ENCODE data around the gene SULT4A1. TPM values are rescaled to one million over a fixed set of nuclear protein-coding genes. Genes with fewer than 3 reads are reported as not detected.

SULT4A1 gene
- total and polyA plus RNA-seq, 2 of the 4 experiments (the other 2 are of a cell fraction), result 1.1 to 5.2 TPM

DNA sequence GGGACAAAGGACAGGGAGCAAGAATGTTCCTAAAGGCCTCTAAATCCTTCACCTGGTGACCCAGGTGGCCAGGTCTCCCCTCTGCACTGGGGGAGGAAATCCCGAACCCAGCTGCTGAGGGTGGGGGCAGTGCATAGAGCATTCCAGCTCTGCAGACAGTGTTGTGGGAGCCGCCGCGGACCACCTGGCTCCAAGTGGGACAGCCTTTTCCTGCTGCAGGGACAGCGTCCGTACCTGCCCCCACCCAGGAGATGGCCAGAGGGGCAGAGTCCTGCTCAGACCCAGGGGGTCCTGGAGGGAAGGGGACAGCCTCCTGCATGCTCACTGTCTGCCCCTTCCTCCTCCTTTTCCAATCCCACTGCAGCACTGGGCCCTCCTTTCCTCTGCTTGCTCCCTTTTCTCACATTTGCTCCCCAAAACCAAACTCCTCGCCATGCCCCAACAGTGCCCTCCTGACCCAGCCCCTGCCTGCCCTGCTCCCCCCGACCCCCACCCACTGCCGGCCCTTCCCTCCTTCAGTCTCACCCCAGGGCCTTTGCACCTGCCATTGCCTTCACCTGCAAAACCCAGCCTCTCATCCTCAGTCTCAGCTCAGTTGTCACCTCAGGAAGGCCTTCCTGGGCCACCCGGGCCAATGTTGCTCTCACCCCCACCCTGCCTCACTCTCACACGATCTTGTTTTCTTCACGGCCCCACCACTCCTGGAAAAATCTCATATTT is 16.7 kb upstream of the SULT4A1 start:
- Histone ChIP-seq H3K79me1 (ENCODE audit: low read depth in 1 of 2, low read length in 2 of 2) (no peaks in the 10 kb centered on the region), H3K27me3 (ENCODE audit: control insufficient read depth, insufficient read depth, low read length) (peaks cover 20% of the 10 kb centered on the region), H3K9ac (ENCODE audit: low read depth, low read length) (no peak overlapping the region), H3K9me3 (ENCODE audit: control insufficient read depth, insufficient read depth, low read length) (no peaks in the 10 kb centered on the region; the same call in 1 of the 2 replicates), H3K23ac (ENCODE audit: low read depth, low read length) (no peak overlapping the region), H3K56ac (ENCODE audit: extremely low read depth, insufficient read depth, low read length) (no peak overlapping the region), H2BK5ac (ENCODE audit: low read depth, low read length, poor library complexity, severe bottlenecking) (no peak overlapping the region), H2AFZ (replicated peaks; ENCODE audit: low read length, poor library complexity) (no peak overlapping the region), H2BK120ac (ENCODE audit: low read depth, low read length) (no peak overlapping the region), H2AK5ac (ENCODE audit: low read depth, low read length) (no peak overlapping the region), H3K9me1 (ENCODE audit: insufficient read depth, low read length) (no peaks in the 10 kb centered on the region), H3K4me2 (ENCODE audit: low read depth, low read length) (no peak overlapping the region), H3K14ac (replicated peaks; ENCODE audit: low read depth, low read length) (no peak overlapping the region), H2AK9ac (replicated peaks; ENCODE audit: low read depth, low read length, poor library complexity) (no peak overlapping the region), H4K5ac (ENCODE audit: low read depth, low read length) (no peak overlapping the region), H4K91ac (ENCODE audit: insufficient read depth, low read depth, low read length) (no peak overlapping the region), H2BK20ac (ENCODE audit: low read depth, low read length) (no peak overlapping the region), H3K27ac (ENCODE audit: insufficient read depth, low read length) (no peak overlapping the region), H3K4ac (ENCODE audit: low read depth, low read length) (no peak overlapping the region), H4K8ac (ENCODE audit: low read depth in 2 of 2, low read length in 2 of 2) (no peak overlapping the region), H3K4me3 (ENCODE audit: insufficient read depth, low read depth, low read length) (no peak overlapping the region), H3K36me3 (ENCODE audit: control insufficient read depth, insufficient read depth, low read length) (no peaks in the 10 kb centered on the region), H2BK15ac (ENCODE audit: low read depth, low read length) (no peak overlapping the region), H4K20me1 (ENCODE audit: insufficient read depth, low read length) (no peaks in the 10 kb centered on the region), H3K18ac (ENCODE audit: low read depth, low read length) (no peak overlapping the region), H3K4me1 (ENCODE audit: control insufficient read depth, insufficient read depth, low read length) (no peaks in the 10 kb centered on the region)
- POLR2A ChIA-PET (ENCODE audit: unreplicated experiment), result no interaction called here
- CTCF ChIA-PET, result no interaction called here
- ATAC-seq (ENCODE audit: low read depth) (no peak), DNase-seq (no peak)
- no peak for TF ChIP-seq RFX5 (IDR thresholded peaks at IDR 0.05; ENCODE audit: low read depth, low read length)
- no peak for TF ChIP-seq MAZ (IDR thresholded peaks at IDR 0.05; ENCODE audit: borderline replicate concordance, low read depth, low read length)
- no TSS peak for BruUV-seq (replicated peaks)
- dilution Hi-C loops (cut with HindIII; ENCODE audit: low sequenced_read_pairs, unreplicated experiment) (no loop called here), intact Hi-C loops (cut with micrococcal nuclease) (no loop called here), in situ Hi-C loops (cut with MboI; ENCODE audit: low sequenced_read_pairs) (no loop called here)
- WGBS, 2 experiments (ENCODE audit: extremely low coverage in 2 of 2, insufficient read length in 1 of 2), result 52% methylated on average over 5 of the region's 12 CpGs; no CpG with 5 or more reads in 1 of the 2 experiments
